Activated B cell treated with CpG ODN at 0.5 μM for 24 hours (primary cell): ENCODE results near the gene KIAA0930. TPM values are rescaled to one million over a fixed set of nuclear protein-coding genes. Genes with fewer than 3 reads are reported as not detected.

Experiments used
- ATAC-seq: fragments of 200-7000 bp; cut with Tn5 transposase; one replicate; pipeline ENCODE4 v1.10.0; 2021; ENCODE audit warnings: low read depth, mild to moderate bottlenecking, moderate library complexity
- CTCF ChIA-PET: fragments of 350-600 bp; sonication (Branson Sonifier 250); formaldehyde crosslinking; loops from one replicate; lab custom pipeline; 2021; ENCODE audit warnings: antibody characterized with exemption; lab: Charles Lee
- POLR2A ChIA-PET: fragments of 350-600 bp; sonication (Branson Sonifier 250); formaldehyde crosslinking; loops from one replicate; lab custom pipeline; 2021; ENCODE audit warnings: antibody characterized with exemption; lab: Charles Lee
- DNase-seq: peaks from one replicate; pipeline ENCODE4 v3.0.0; 2022
- H3K27ac Mint-ChIP-seq: one replicate; pipeline ENCODE4 v1.8.0; 2020; ENCODE audit warnings: mixed read lengths
- H3K27me3 Mint-ChIP-seq: one replicate; pipeline ENCODE4 v1.8.0; 2021; ENCODE audit warnings: mixed read lengths
- H3K36me3 Mint-ChIP-seq: one replicate; pipeline ENCODE4 v1.8.0; 2021; ENCODE audit warnings: low read depth, mixed read lengths
- H3K4me1 Mint-ChIP-seq: one replicate; pipeline ENCODE4 v1.8.0; 2021; ENCODE audit warnings: mixed read lengths
- H3K4me3 Mint-ChIP-seq: one replicate; pipeline ENCODE4 v1.8.0; 2020; ENCODE audit warnings: mild to moderate bottlenecking, mixed read lengths
- H3K9me3 Mint-ChIP-seq: one replicate; pipeline ENCODE4 v1.8.0; 2020; ENCODE audit warnings: mixed read lengths
- CTCF ChIP-seq: fragments of 200-600 bp; IDR thresholded peaks from one replicate; pipeline ENCODE4 v1.8.0; 2022; ENCODE audit warnings: antibody characterized with exemption, mild to moderate bottlenecking
- intact Hi-C: fragments of 100-400 bp; cut with micrococcal nuclease; formaldehyde crosslinking; loops from one replicate; pipeline ENCODE4 v1.15.1; 2024
- total RNA-seq: library from RNA; stranded (reverse); gene quantifications from 2 replicates; pipeline ENCODE4 v1.2.3, GENCODE V29; 2022

The KIAA0930 gene
- total RNA-seq, 1 donor from 2014 or later = 42.2 TPM

- no peaks in the 10 kb centered on the region for H3K9me3 Mint-ChIP-seq
- POLR2A ChIA-PET = no interaction called here
- H3K36me3 Mint-ChIP-seq = peaks cover 64% of the 10 kb centered on the region
- intact Hi-C loops = no loop called here
- TF ChIP-seq CTCF = no peak
- no peak overlapping the region for H3K27ac Mint-ChIP-seq
- no peaks in the 10 kb centered on the region for H3K27me3 Mint-ChIP-seq
- ATAC-seq (no peak), DNase-seq (no peak)
- CTCF ChIA-PET = interaction anchor here (0.9 kb wide), 1 partner anchor 205 kb away, joined by 3 read pairs; the partner anchor contains the start of genes RIBC2 and SMC1B
- peaks cover 5% of the 10 kb centered on the region for H3K4me1 Mint-ChIP-seq
- H3K4me3 Mint-ChIP-seq = no peak overlapping the region
Observed at GRCh38 chr22:45207981-45208664, 32.6 kb downstream of the KIAA0930 start.

GRCh38 chr22:45207533-45207932, 33.2 kb downstream of the KIAA0930 start:
- H3K27ac Mint-ChIP-seq = no peak overlapping the region

GRCh38 chr22:45206233-45206632, 34.5 kb downstream of the KIAA0930 start:
- DNase-seq (no peak), ATAC-seq (no peak)
- no peak for TF ChIP-seq CTCF
- H3K4me1 Mint-ChIP-seq = no peaks in the 10 kb centered on the region
- H3K4me3 Mint-ChIP-seq = no peak overlapping the region
- H3K9me3 Mint-ChIP-seq = no peaks in the 10 kb centered on the region
- peaks cover 68% of the 10 kb centered on the region for H3K36me3 Mint-ChIP-seq
- ChIA-PET POLR2A (no interaction called here), CTCF (no interaction called here)
- intact Hi-C loops = no loop called here
- no peaks in the 10 kb centered on the region for H3K27me3 Mint-ChIP-seq
- H3K27ac Mint-ChIP-seq = no peak overlapping the region

More at GRCh38 chr22:45207533-45207932, 33.2 kb downstream of the KIAA0930 start:
- POLR2A ChIA-PET = no interaction called here
- H3K27me3 Mint-ChIP-seq = no peaks in the 10 kb centered on the region
- TF ChIP-seq CTCF = no peak
- ATAC-seq (no peak), DNase-seq (no peak)
- H3K4me1 Mint-ChIP-seq = no peaks in the 10 kb centered on the region
- no peaks in the 10 kb centered on the region for H3K9me3 Mint-ChIP-seq
- intact Hi-C loops = no loop called here
- CTCF ChIA-PET = no interaction called here
- H3K4me3 Mint-ChIP-seq = no peak overlapping the region
- peaks cover 68% of the 10 kb centered on the region for H3K36me3 Mint-ChIP-seq

- intact Hi-C loops = no loop called here
- Mint-ChIP-seq H3K9me3 (no peaks in the 10 kb centered on the region), H3K4me1 (no peaks in the 10 kb centered on the region), H3K36me3 (peaks cover 68% of the 10 kb centered on the region), H3K27ac (no peak overlapping the region), H3K4me3 (no peak overlapping the region), H3K27me3 (no peaks in the 10 kb centered on the region)
- ATAC-seq = no peak
- CTCF ChIA-PET = interaction anchor here (1.1 kb wide), 1 partner anchor 9 kb away, joined by 3 read pairs; no protein-coding TSS in a partner anchor
- POLR2A ChIA-PET = no interaction called here
- TF ChIP-seq CTCF = no peak
- no peak for DNase-seq
Observed at GRCh38 chr22:45205276-45205925, 35.3 kb downstream of the KIAA0930 start.

GRCh38 chr22:45204819-45205218, 35.9 kb downstream of the KIAA0930 start:
- Mint-ChIP-seq H3K9me3 (no peaks in the 10 kb centered on the region), H3K27ac (no peak overlapping the region), H3K27me3 (no peaks in the 10 kb centered on the region), H3K4me3 (no peak overlapping the region), H3K4me1 (no peaks in the 10 kb centered on the region), H3K36me3 (peaks cover 68% of the 10 kb centered on the region)
- CTCF ChIA-PET = interaction anchor here (1.1 kb wide), 1 partner anchor 8 kb away, joined by 3 read pairs; no protein-coding TSS in a partner anchor
- POLR2A ChIA-PET = no interaction called here
- ATAC-seq (no peak), DNase-seq (no peak)
- no peak for TF ChIP-seq CTCF
- intact Hi-C loops = no loop called here
